Central memory CD8-positive, alpha-beta T cell (primary cell): ENCODE measurements around the gene ADGRB3.
"Not testable (repeated sequence)": the region's sequence is repeated elsewhere in the genome, so short reads cannot be mapped to it uniquely, and the experiment has no call there.

Source experiments
- ATAC-seq: fragments of 150-1000 bp; cut with Tn5 transposase; replicated peaks from 2 replicates; pipeline ENCODE4 v1.10.0; 2022; ENCODE audit warnings: mild to moderate bottlenecking, moderate FRiP score, moderate number of reproducible peaks; ENCODE audit not compliant: poor library complexity, severe bottlenecking; ENCODE audit errors: extremely low read depth
- DNase-seq, 2 donors: peaks; one replicate each; pipeline ENCODE4 v3.0.0; 2021; ENCODE audit warnings: low spot score in 2 of 2
- H3K27ac Mint-ChIP-seq: one replicate; pipeline ENCODE4 v1.8.0; 2022; ENCODE audit warnings: low read depth, mild to moderate bottlenecking, moderate library complexity, mixed read lengths
- H3K27me3 Mint-ChIP-seq: one replicate; pipeline ENCODE4 v1.8.0; 2022; ENCODE audit warnings: mixed read lengths
- H3K36me3 Mint-ChIP-seq: one replicate; pipeline ENCODE4 v1.8.0; 2022; ENCODE audit warnings: mild to moderate bottlenecking, moderate library complexity, mixed read lengths; ENCODE audit not compliant: insufficient read depth
- H3K4me1 Mint-ChIP-seq: one replicate; pipeline ENCODE4 v1.8.0; 2022; ENCODE audit warnings: mixed read lengths
- H3K4me3 Mint-ChIP-seq: one replicate; pipeline ENCODE4 v1.8.0; 2022; ENCODE audit warnings: mild to moderate bottlenecking, moderate library complexity, mixed read lengths
- H3K9me3 Mint-ChIP-seq: one replicate; pipeline ENCODE4 v1.8.0; 2022; ENCODE audit warnings: mixed read lengths

The ADGRB3 gene

DNA sequence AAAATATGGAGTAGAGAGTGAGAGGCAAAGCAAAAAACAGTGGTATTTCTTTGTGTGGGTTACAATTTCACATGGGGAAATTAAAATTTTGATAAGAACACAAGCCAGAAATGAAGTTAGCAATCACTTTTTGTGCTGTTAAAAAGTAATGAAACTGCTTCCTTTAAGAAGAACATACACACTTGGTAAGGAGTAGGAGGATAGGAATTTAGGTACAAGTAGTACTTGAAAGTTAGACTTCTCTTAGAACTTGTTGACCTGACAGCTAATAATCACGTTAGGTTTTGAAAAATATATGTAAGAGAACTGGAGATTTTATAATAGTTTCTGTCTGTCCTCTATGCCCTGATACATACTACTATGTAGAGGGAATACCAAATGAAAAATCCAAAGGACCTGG is 260.8 kb downstream of the ADGRB3 start:
- no peak overlapping the region for H3K27ac Mint-ChIP-seq
- no peak for ATAC-seq

DNA sequence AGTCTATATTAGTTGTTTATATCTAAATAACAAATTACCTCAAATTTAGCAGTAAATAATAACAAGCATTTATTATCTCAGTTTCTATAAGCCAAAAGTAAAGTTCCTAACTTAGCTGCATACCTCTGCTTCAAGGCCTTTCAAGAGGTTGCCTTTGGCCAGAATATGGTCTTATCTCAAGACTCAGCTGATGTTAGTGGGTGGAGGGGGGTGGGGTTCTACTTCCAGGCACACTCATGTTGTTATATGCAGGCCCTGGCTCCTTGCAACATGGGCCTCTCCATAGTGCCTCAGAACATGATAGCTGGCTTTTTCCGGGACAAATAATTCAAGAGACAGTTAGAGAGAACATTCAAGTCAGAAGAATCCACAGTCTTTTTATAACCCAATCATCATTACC is 266.0 kb downstream of the ADGRB3 start:
- H3K4me3 Mint-ChIP-seq = no peak overlapping the region
- no peaks in the 10 kb centered on the region for H3K27me3 Mint-ChIP-seq
- DNase-seq = no peak
- H3K36me3 Mint-ChIP-seq = no peaks in the 10 kb centered on the region
- no peaks in the 10 kb centered on the region for H3K4me1 Mint-ChIP-seq
- H3K27ac Mint-ChIP-seq = no peak overlapping the region
- no peak for ATAC-seq
- peaks cover 23% of the 10 kb centered on the region for H3K9me3 Mint-ChIP-seq

More for the DNA sequence above, 260.8 kb downstream of the ADGRB3 start:
- Mint-ChIP-seq H3K9me3 (peaks cover 25% of the 10 kb centered on the region), H3K4me1 (no peaks in the 10 kb centered on the region), H3K4me3 (no peak overlapping the region), H3K27me3 (no peaks in the 10 kb centered on the region), H3K36me3 (no peaks in the 10 kb centered on the region)
- DNase-seq = no peak

DNA sequence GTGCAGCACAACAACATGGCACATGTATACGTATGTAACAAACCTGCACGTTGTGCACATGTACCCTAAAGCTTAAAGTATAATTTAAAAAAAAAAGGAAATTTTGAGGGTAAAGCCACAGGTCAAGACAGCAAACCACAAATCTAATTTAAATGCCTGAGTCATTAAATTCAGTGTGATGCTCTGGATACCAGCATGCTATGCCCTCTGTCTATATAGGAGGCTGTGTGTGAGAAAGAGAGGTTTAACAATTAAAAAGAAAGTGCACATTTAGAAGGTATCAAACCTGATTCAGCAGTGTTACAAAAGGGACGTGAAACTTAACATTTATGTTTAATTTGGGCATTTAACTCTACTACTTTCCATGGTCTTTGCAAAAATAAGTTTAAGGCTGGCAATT is 276.3 kb downstream of the ADGRB3 start:
- no peak for ATAC-seq
- Mint-ChIP-seq H3K36me3 (no peaks in the 10 kb centered on the region), H3K27ac (no peak overlapping the region), H3K4me1 (no peaks in the 10 kb centered on the region), H3K9me3 (peaks cover 1% of the 10 kb centered on the region), H3K4me3 (no peak overlapping the region), H3K27me3 (no peaks in the 10 kb centered on the region)
- DNase-seq = no peak

GRCh38 chr6:68911811-68912210 is 276.7 kb downstream of the ADGRB3 start:
- DNase-seq = no peak
- Mint-ChIP-seq H3K4me1 (no peaks in the 10 kb centered on the region), H3K27ac (no peak overlapping the region), H3K27me3 (no peaks in the 10 kb centered on the region), H3K9me3 (peaks cover 6% of the 10 kb centered on the region), H3K4me3 (no peak overlapping the region), H3K36me3 (no peaks in the 10 kb centered on the region)
- no peak for ATAC-seq

DNA sequence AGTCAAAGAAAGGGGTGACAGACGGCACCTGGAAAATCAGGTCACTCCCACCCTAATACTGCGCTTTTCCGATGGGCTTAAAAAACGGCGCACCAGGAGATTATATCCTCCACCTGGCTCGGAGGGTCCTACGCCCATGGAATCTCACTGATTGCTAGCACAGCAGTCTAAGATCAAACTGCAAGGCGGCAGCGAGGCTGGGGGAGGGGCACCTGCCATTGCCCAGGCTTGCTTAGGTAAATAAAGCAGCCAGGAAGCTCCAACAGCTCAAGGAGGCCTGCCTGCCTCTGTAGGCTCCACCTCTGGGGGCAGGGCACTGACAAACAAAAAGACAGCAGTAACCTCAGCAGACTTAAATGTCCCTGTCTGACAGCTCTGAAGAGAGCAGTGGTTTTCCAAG is 277.7 kb downstream of the ADGRB3 start:
- not testable (repeated sequence) for H3K4me3 Mint-ChIP-seq, H3K4me1 Mint-ChIP-seq, H3K9me3 Mint-ChIP-seq, ATAC-seq, DNase-seq, H3K27me3 Mint-ChIP-seq, H3K27ac Mint-ChIP-seq, H3K36me3 Mint-ChIP-seq

DNA sequence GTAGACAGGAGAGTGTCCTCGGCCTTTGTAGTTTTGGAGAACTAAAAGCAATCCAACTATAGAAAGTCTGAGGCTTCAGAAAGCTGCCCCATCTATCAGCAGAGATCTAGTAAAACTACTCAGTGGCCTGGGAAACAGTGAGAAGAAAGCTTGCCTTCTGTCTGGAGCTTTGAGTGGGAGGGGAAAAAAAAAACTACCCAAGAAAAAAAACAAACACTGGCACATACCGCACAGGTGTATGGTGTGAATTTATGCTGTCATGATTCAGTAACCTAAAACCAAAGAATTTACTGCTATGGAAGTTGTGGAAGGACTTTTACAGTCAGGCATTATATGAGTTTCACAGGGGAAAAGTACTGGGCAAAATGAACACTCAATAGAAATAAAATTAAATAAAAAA is 280.5 kb downstream of the ADGRB3 start:
- Mint-ChIP-seq H3K36me3 (no peaks in the 10 kb centered on the region), H3K27ac (no peak overlapping the region), H3K4me1 (no peaks in the 10 kb centered on the region), H3K4me3 (no peak overlapping the region), H3K27me3 (no peaks in the 10 kb centered on the region), H3K9me3 (peaks cover 18% of the 10 kb centered on the region)
- ATAC-seq = no peak
- DNase-seq = no peak

GRCh38 chr6:68919537-68919936 is 284.5 kb downstream of the ADGRB3 start:
- Mint-ChIP-seq H3K4me1 (no peaks in the 10 kb centered on the region), H3K36me3 (no peaks in the 10 kb centered on the region), H3K4me3 (no peak overlapping the region), H3K9me3 (peaks cover 24% of the 10 kb centered on the region), H3K27me3 (no peaks in the 10 kb centered on the region), H3K27ac (no peak overlapping the region)
- no peak for DNase-seq
- no peak for ATAC-seq

- Mint-ChIP-seq H3K27me3 (no peaks in the 10 kb centered on the region), H3K4me1 (no peaks in the 10 kb centered on the region), H3K36me3 (peaks cover 2% of the 10 kb centered on the region), H3K27ac (no peak overlapping the region), H3K9me3 (no peaks in the 10 kb centered on the region), H3K4me3 (no peak overlapping the region)
- no peak for DNase-seq
- no peak for ATAC-seq
Measured at GRCh38 chr6:68941345-68941744, 306.3 kb downstream of the ADGRB3 start.

DNA sequence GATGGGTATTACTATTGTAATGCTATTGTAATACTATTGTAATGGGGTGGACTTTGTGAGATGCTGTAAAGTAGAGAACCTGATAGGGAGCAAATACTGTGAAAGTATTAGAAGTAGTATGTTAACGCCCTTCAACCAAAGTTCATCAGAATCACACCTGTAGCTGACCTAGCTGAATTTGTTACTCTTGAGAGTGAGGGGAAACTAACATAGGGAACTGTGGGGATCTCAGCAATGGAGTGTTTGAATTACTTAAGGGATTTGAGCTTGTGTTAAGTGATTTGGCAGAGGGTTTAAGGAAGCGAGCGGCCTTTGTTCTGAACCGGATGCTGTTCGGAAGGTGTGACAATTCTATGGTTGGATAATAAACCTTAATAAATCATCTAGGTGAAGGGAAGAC is 312.6 kb downstream of the ADGRB3 start:
- Mint-ChIP-seq H3K36me3 (peaks cover 2% of the 10 kb centered on the region), H3K27me3 (no peaks in the 10 kb centered on the region), H3K4me1 (no peaks in the 10 kb centered on the region), H3K9me3 (peaks cover 6% of the 10 kb centered on the region), H3K27ac (no peak overlapping the region), H3K4me3 (no peak overlapping the region)
- DNase-seq = no peak
- no peak for ATAC-seq

DNA sequence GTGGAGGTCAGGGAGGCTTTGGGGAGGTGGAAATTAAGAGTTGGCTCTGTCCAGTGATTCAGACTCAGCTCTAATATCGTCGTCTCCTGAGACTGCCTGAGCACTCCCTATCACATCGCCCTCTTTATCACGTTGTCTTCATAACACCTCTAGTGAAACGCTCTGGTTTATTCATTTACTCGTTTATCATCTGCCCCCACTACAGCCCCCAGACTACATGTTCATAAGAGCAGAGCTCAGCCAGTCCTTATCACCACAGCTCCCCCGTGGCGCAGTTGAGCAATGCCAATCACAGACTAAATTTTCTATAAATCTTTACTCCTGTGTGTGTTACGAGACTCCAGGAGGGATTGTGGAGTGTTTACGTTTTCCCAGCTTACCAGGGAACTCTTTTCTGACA is 316.2 kb downstream of the ADGRB3 start:
- no peak for DNase-seq
- Mint-ChIP-seq H3K9me3 (peaks cover 12% of the 10 kb centered on the region), H3K27me3 (no peaks in the 10 kb centered on the region), H3K36me3 (peaks cover 2% of the 10 kb centered on the region), H3K4me1 (no peaks in the 10 kb centered on the region), H3K27ac (no peak overlapping the region), H3K4me3 (no peak overlapping the region)
- ATAC-seq = no peak

GRCh38 chr6:68958327-68958726 is 323.2 kb downstream of the ADGRB3 start:
- Mint-ChIP-seq H3K36me3 (no peaks in the 10 kb centered on the region), H3K4me1 (no peaks in the 10 kb centered on the region), H3K4me3 (no peak overlapping the region), H3K9me3 (peaks cover 5% of the 10 kb centered on the region), H3K27me3 (no peaks in the 10 kb centered on the region), H3K27ac (no peak overlapping the region)
- DNase-seq (no peak), ATAC-seq (no peak)

DNA sequence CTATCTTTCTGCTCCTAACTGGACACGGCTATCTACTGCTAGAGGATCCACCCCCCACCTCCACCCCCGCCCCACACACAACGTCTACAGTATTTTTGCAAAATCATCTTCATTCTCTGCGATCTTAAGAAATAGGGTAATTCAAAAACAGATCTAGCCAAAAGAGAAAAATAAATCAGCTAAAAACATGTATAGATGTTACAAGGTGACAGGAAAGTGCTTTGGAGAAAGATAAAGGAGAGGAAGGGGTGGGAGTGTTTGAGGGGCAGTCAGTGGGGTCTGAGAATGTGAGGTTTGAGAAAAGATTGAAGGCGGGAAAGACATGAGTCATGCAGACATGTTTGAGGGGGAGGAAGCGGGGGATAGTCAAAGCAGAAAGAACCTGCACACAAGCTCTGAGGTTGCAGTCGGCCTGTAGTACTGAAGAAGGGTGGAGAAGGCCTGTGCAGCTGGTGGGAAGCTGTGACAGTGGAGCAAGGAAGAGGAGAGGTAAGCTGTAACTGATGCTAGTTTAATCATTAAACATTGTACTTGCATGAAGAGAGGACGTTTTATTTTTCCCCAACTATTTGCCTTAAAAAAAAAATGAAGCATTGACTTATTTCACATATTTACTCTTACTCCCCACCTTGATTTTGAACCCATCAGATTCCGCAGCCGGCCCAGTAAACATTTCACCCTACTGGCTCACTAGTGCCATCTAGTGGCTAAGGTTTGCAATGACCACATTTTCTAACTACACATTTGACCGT is 332.6 kb downstream of the ADGRB3 start:
- peaks cover 17% of the 10 kb centered on the region for H3K9me3 Mint-ChIP-seq
- H3K4me3 Mint-ChIP-seq = no peak overlapping the region
- H3K4me1 Mint-ChIP-seq = peaks cover 5% of the 10 kb centered on the region
- ATAC-seq (no peak), DNase-seq (no peak)
- H3K27me3 Mint-ChIP-seq = no peaks in the 10 kb centered on the region
- no peaks in the 10 kb centered on the region for H3K36me3 Mint-ChIP-seq
- no peak overlapping the region for H3K27ac Mint-ChIP-seq

- H3K4me3 Mint-ChIP-seq = no peak overlapping the region
- no peak for DNase-seq
- H3K9me3 Mint-ChIP-seq = peaks cover 19% of the 10 kb centered on the region
- H3K27ac Mint-ChIP-seq = no peak overlapping the region
- no peaks in the 10 kb centered on the region for H3K36me3 Mint-ChIP-seq
- H3K4me1 Mint-ChIP-seq = peaks cover 5% of the 10 kb centered on the region
- H3K27me3 Mint-ChIP-seq = no peaks in the 10 kb centered on the region
- no peak for ATAC-seq
Measured at GRCh38 chr6:68968301-68968649, 333.2 kb downstream of the ADGRB3 start.
